ENCODE results near the gene SARDH. TPM values are rescaled to one million over a fixed set of nuclear protein-coding genes. Genes with fewer than 3 reads are reported as not detected.

SARDH gene
- total and polyA plus RNA-seq, 4 donors, result 6.9 to 10.5 (median 8.8) TPM

GRCh38 chr9:133742849-133743444, 4.8 kb upstream of the SARDH start:
- Histone ChIP-seq H3K4me3 (ENCODE audit: low read depth, low read length) (no peak overlapping the region), H3K27ac (ENCODE audit: low read depth, low read length) (no peak overlapping the region), H3K9me3 (ENCODE audit: control insufficient read depth, insufficient read depth, low read length) (no peaks in the 10 kb centered on the region), H3K27me3 (ENCODE audit: control insufficient read depth, insufficient read depth, low read length) (no peaks in the 10 kb centered on the region), H3K4me1 (ENCODE audit: control insufficient read depth, insufficient read depth, low read length) (peaks cover 10% of the 10 kb centered on the region), H3K36me3 (ENCODE audit: control insufficient read depth, insufficient read depth, low read length) (no peaks in the 10 kb centered on the region)
- peak in 5 of 6 donors; percentile 48 to 91 (median 56) for DNase-seq (ENCODE audit: low read depth in 4 of 6, low spot score in 6 of 6)
- WGBS (ENCODE audit: insufficient coverage), result 9% methylated on average over 6 of the region's 8 CpGs

- H3K27me3 ChIP-seq (ENCODE audit: control insufficient read depth, insufficient read depth, low read length), result no peaks in the 10 kb centered on the region
- no peak overlapping the region for H3K4me3 ChIP-seq (ENCODE audit: low read depth, low read length)
- no peak for DNase-seq (ENCODE audit: low read depth in 4 of 6, low spot score in 6 of 6)
- WGBS (ENCODE audit: insufficient coverage), result 93% methylated on average over 7 of the region's 7 CpGs
- H3K36me3 ChIP-seq (ENCODE audit: control insufficient read depth, insufficient read depth, low read length), result no peaks in the 10 kb centered on the region
- H3K4me1 ChIP-seq (ENCODE audit: control insufficient read depth, insufficient read depth, low read length), result peaks cover 17% of the 10 kb centered on the region
- H3K9me3 ChIP-seq (ENCODE audit: control insufficient read depth, insufficient read depth, low read length), result no peaks in the 10 kb centered on the region
- H3K27ac ChIP-seq (ENCODE audit: low read depth, low read length), result no peak overlapping the region
These were observed 4.1 kb upstream of the SARDH start for GRCh38 chr9:133742251-133742650.

- Histone ChIP-seq H3K36me3 (ENCODE audit: control insufficient read depth, insufficient read depth, low read length) (peaks cover 2% of the 10 kb centered on the region), H3K9me3 (ENCODE audit: control insufficient read depth, insufficient read depth, low read length) (no peaks in the 10 kb centered on the region), H3K4me1 (ENCODE audit: control insufficient read depth, insufficient read depth, low read length) (peaks cover 23% of the 10 kb centered on the region), H3K27me3 (ENCODE audit: control insufficient read depth, insufficient read depth, low read length) (no peaks in the 10 kb centered on the region), H3K27ac (ENCODE audit: low read depth, low read length) (no peak overlapping the region), H3K4me3 (ENCODE audit: low read depth, low read length) (no peak overlapping the region)
- DNase-seq (ENCODE audit: low read depth in 4 of 6, low spot score in 6 of 6), result no peak
- WGBS (ENCODE audit: insufficient coverage), result 92% methylated on average over 10 of the region's 14 CpGs
These were observed 3.6 kb upstream of the SARDH start for GRCh38 chr9:133741716-133742115.

- Histone ChIP-seq H3K4me1 (ENCODE audit: control insufficient read depth, insufficient read depth, low read length) (peaks cover 25% of the 10 kb centered on the region), H3K36me3 (ENCODE audit: control insufficient read depth, insufficient read depth, low read length) (peaks cover 2% of the 10 kb centered on the region), H3K4me3 (ENCODE audit: low read depth, low read length) (no peak overlapping the region), H3K27me3 (ENCODE audit: control insufficient read depth, insufficient read depth, low read length) (no peaks in the 10 kb centered on the region), H3K27ac (ENCODE audit: low read depth, low read length) (no peak overlapping the region), H3K9me3 (ENCODE audit: control insufficient read depth, insufficient read depth, low read length) (no peaks in the 10 kb centered on the region)
- 90% methylated on average over 5 of the region's 8 CpGs for WGBS (ENCODE audit: insufficient coverage)
- DNase-seq (ENCODE audit: low read depth in 4 of 6, low spot score in 6 of 6), result no peak
These were observed 2.8 kb upstream of the SARDH start for GRCh38 chr9:133740911-133741310.

GRCh38 chr9:133739408-133740280, 1.5 kb upstream of the SARDH start:
- H3K27ac ChIP-seq (ENCODE audit: low read depth, low read length), result no peak overlapping the region
- WGBS (ENCODE audit: insufficient coverage), result 80% methylated on average over 16 of the region's 17 CpGs
- no peaks in the 10 kb centered on the region for H3K9me3 ChIP-seq (ENCODE audit: control insufficient read depth, insufficient read depth, low read length)
- DNase-seq (ENCODE audit: low read depth in 4 of 6, low spot score in 6 of 6), result no peak
- peaks cover 33% of the 10 kb centered on the region for H3K4me1 ChIP-seq (ENCODE audit: control insufficient read depth, insufficient read depth, low read length)
- no peaks in the 10 kb centered on the region for H3K27me3 ChIP-seq (ENCODE audit: control insufficient read depth, insufficient read depth, low read length)
- H3K4me3 ChIP-seq (ENCODE audit: low read depth, low read length), result no peak overlapping the region
- peaks cover 2% of the 10 kb centered on the region for H3K36me3 ChIP-seq (ENCODE audit: control insufficient read depth, insufficient read depth, low read length)

- Histone ChIP-seq H3K4me3 (ENCODE audit: low read depth, low read length) (no peak overlapping the region), H3K27ac (ENCODE audit: low read depth, low read length) (no peak overlapping the region), H3K9me3 (ENCODE audit: control insufficient read depth, insufficient read depth, low read length) (no peaks in the 10 kb centered on the region), H3K27me3 (ENCODE audit: control insufficient read depth, insufficient read depth, low read length) (no peaks in the 10 kb centered on the region), H3K36me3 (ENCODE audit: control insufficient read depth, insufficient read depth, low read length) (peaks cover 2% of the 10 kb centered on the region), H3K4me1 (ENCODE audit: control insufficient read depth, insufficient read depth, low read length) (peaks cover 36% of the 10 kb centered on the region)
- DNase-seq (ENCODE audit: low read depth in 4 of 6, low spot score in 6 of 6), result no peak
- 65% methylated on average over 12 of the region's 13 CpGs for WGBS (ENCODE audit: insufficient coverage)
These were observed 581 bp upstream of the SARDH start for GRCh38 chr9:133738640-133739225.

- Histone ChIP-seq H3K27me3 (ENCODE audit: control insufficient read depth, insufficient read depth, low read length) (no peaks in the 10 kb centered on the region), H3K36me3 (ENCODE audit: control insufficient read depth, insufficient read depth, low read length) (peaks cover 2% of the 10 kb centered on the region), H3K27ac (ENCODE audit: low read depth, low read length) (no peak overlapping the region), H3K9me3 (ENCODE audit: control insufficient read depth, insufficient read depth, low read length) (no peaks in the 10 kb centered on the region), H3K4me1 (ENCODE audit: control insufficient read depth, insufficient read depth, low read length) (peaks cover 36% of the 10 kb centered on the region), H3K4me3 (ENCODE audit: low read depth, low read length) (peak overlapping the region; percentile 40)
- DNase-seq (ENCODE audit: low read depth in 4 of 6, low spot score in 6 of 6), result peak in 2 of 6 donors; percentile 12 to 33
- 49% methylated on average over 14 of the region's 15 CpGs for WGBS (ENCODE audit: insufficient coverage)
These were observed 930 bp downstream of the SARDH start for GRCh38 chr9:133737071-133737773.

GRCh38 chr9:133735931-133736330, 2.2 kb downstream of the SARDH start:
- H3K4me1 ChIP-seq (ENCODE audit: control insufficient read depth, insufficient read depth, low read length), result peaks cover 36% of the 10 kb centered on the region
- no peak for DNase-seq (ENCODE audit: low read depth in 4 of 6, low spot score in 6 of 6)
- H3K27ac ChIP-seq (ENCODE audit: low read depth, low read length), result no peak overlapping the region
- no peak overlapping the region for H3K4me3 ChIP-seq (ENCODE audit: low read depth, low read length)
- no peaks in the 10 kb centered on the region for H3K27me3 ChIP-seq (ENCODE audit: control insufficient read depth, insufficient read depth, low read length)
- peaks cover 2% of the 10 kb centered on the region for H3K36me3 ChIP-seq (ENCODE audit: control insufficient read depth, insufficient read depth, low read length)
- no peaks in the 10 kb centered on the region for H3K9me3 ChIP-seq (ENCODE audit: control insufficient read depth, insufficient read depth, low read length)
- WGBS (ENCODE audit: insufficient coverage), result no CpG with 5 or more reads among the region's 8 CpGs

- peak in 1 of 6 donors; percentile 49 for DNase-seq (ENCODE audit: low read depth in 4 of 6, low spot score in 6 of 6)
- Histone ChIP-seq H3K27ac (ENCODE audit: low read depth, low read length) (no peak overlapping the region), H3K36me3 (ENCODE audit: control insufficient read depth, insufficient read depth, low read length) (peaks cover 2% of the 10 kb centered on the region), H3K9me3 (ENCODE audit: control insufficient read depth, insufficient read depth, low read length) (no peaks in the 10 kb centered on the region), H3K4me3 (ENCODE audit: low read depth, low read length) (no peak overlapping the region), H3K27me3 (ENCODE audit: control insufficient read depth, insufficient read depth, low read length) (no peaks in the 10 kb centered on the region), H3K4me1 (ENCODE audit: control insufficient read depth, insufficient read depth, low read length) (peaks cover 36% of the 10 kb centered on the region)
- 45% methylated on average over 8 of the region's 10 CpGs for WGBS (ENCODE audit: insufficient coverage)
These were observed 2.8 kb downstream of the SARDH start for GRCh38 chr9:133735415-133735775.
